ENCODE data around the gene KXD1.

KXD1 gene

GRCh38 chr19:18610556-18611326, 53.1 kb downstream of the KXD1 start:
- no peak overlapping the region for H3K27ac ChIP-seq
- no peak overlapping the region for H3K9ac ChIP-seq
- H3K79me2 ChIP-seq (ENCODE audit: insufficient read depth, low read depth) = no peaks in the 10 kb centered on the region
- no peaks in the 10 kb centered on the region for H4K20me1 ChIP-seq (ENCODE audit: insufficient read depth)
- H3K27me3 ChIP-seq (ENCODE audit: insufficient read depth, low read depth) = peaks cover 90% of the 10 kb centered on the region
- no peak overlapping the region for H3K4me3 ChIP-seq (IDR thresholded peaks at IDR 0.05; ENCODE audit: insufficient read depth, low read depth, low read length)
- TF ChIP-seq, protein P1, sequence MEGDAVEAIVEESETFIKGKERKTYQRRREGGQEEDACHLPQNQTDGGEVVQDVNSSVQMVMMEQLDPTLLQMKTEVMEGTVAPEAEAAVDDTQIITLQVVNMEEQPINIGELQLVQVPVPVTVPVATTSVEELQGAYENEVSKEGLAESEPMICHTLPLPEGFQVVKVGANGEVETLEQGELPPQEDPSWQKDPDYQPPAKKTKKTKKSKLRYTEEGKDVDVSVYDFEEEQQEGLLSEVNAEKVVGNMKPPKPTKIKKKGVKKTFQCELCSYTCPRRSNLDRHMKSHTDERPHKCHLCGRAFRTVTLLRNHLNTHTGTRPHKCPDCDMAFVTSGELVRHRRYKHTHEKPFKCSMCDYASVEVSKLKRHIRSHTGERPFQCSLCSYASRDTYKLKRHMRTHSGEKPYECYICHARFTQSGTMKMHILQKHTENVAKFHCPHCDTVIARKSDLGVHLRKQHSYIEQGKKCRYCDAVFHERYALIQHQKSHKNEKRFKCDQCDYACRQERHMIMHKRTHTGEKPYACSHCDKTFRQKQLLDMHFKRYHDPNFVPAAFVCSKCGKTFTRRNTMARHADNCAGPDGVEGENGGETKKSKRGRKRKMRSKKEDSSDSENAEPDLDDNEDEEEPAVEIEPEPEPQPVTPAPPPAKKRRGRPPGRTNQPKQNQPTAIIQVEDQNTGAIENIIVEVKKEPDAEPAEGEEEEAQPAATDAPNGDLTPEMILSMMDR (conservative IDR thresholded peaks at IDR 0.05; ENCODE audit: low read depth, low read length) = no peak
- H3K4me1 ChIP-seq (ENCODE audit: low read depth, poor library complexity, severe bottlenecking) = no peaks in the 10 kb centered on the region
- no peak overlapping the region for H3K4me2 ChIP-seq
- H3K36me3 ChIP-seq (ENCODE audit: insufficient read depth) = no peaks in the 10 kb centered on the region
- H2AFZ ChIP-seq (ENCODE audit: low read depth) = no peak overlapping the region

- no peak overlapping the region for H3K27ac ChIP-seq
- H3K4me1 ChIP-seq (ENCODE audit: low read depth, poor library complexity, severe bottlenecking) = no peaks in the 10 kb centered on the region
- no peaks in the 10 kb centered on the region for H3K36me3 ChIP-seq (ENCODE audit: insufficient read depth)
- no peak overlapping the region for H3K9ac ChIP-seq
- H3K27me3 ChIP-seq (ENCODE audit: insufficient read depth, low read depth) = peaks cover 90% of the 10 kb centered on the region
- TF ChIP-seq, protein P1 (conservative IDR thresholded peaks at IDR 0.05; ENCODE audit: low read depth, low read length) = no peak
- H4K20me1 ChIP-seq (ENCODE audit: insufficient read depth) = no peaks in the 10 kb centered on the region
- peak overlapping the region; percentile 63; the same call in 1 of the 2 replicates for H3K4me2 ChIP-seq
- H2AFZ ChIP-seq (ENCODE audit: low read depth) = no peak overlapping the region
- H3K79me2 ChIP-seq (ENCODE audit: insufficient read depth, low read depth) = no peaks in the 10 kb centered on the region
- no peak overlapping the region for H3K4me3 ChIP-seq (IDR thresholded peaks at IDR 0.05; ENCODE audit: insufficient read depth, low read depth, low read length)
Observed at GRCh38 chr19:18611327-18612050, 53.8 kb downstream of the KXD1 start.

GRCh38 chr19:18612051-18612771, 54.5 kb downstream of the KXD1 start:
- Histone ChIP-seq H4K20me1 (ENCODE audit: insufficient read depth) (no peaks in the 10 kb centered on the region), H3K4me3 (IDR thresholded peaks at IDR 0.05; ENCODE audit: insufficient read depth, low read depth, low read length) (no peak overlapping the region), H3K27me3 (ENCODE audit: insufficient read depth, low read depth) (peaks cover 94% of the 10 kb centered on the region), H2AFZ (ENCODE audit: low read depth) (peak overlapping the region; percentile 41; the same call in 1 of the 2 replicates), H3K4me2 (peak overlapping the region; percentile 63; the same call in 1 of the 2 replicates), H3K79me2 (ENCODE audit: insufficient read depth, low read depth) (no peaks in the 10 kb centered on the region), H3K27ac (no peak overlapping the region), H3K4me1 (ENCODE audit: low read depth, poor library complexity, severe bottlenecking) (no peaks in the 10 kb centered on the region), H3K9ac (no peak overlapping the region), H3K36me3 (ENCODE audit: insufficient read depth) (no peaks in the 10 kb centered on the region)
- TF ChIP-seq, protein P1 (conservative IDR thresholded peaks at IDR 0.05; ENCODE audit: low read depth, low read length) = no peak

GRCh38 chr19:18612772-18613588, 55.3 kb downstream of the KXD1 start, which contains the start of gene TMEM59L:
Gene TMEM59L (plus strand): TSS chr19:18612870. CDS start chr19:18612959, 89 bp downstream.
- Histone ChIP-seq H3K4me3 (IDR thresholded peaks at IDR 0.05; ENCODE audit: insufficient read depth, low read depth, low read length) (no peak within 1 kb of the TSS), H3K4me2 (peak within 1 kb of the TSS; percentile 63; the same call in 1 of the 2 replicates), H3K27ac (no peak within 1 kb of the TSS), H4K20me1 (ENCODE audit: insufficient read depth) (no peaks in the 10 kb centered on the region), H3K27me3 (ENCODE audit: insufficient read depth, low read depth) (peaks cover 93% of the 10 kb centered on the region), H3K4me1 (ENCODE audit: low read depth, poor library complexity, severe bottlenecking) (no peaks in the 10 kb centered on the region), H3K36me3 (ENCODE audit: insufficient read depth) (no peaks in the 10 kb centered on the region), H2AFZ (ENCODE audit: low read depth) (peak within 1 kb of the TSS; percentile 41), H3K79me2 (ENCODE audit: insufficient read depth, low read depth) (no peaks in the 10 kb centered on the region), H3K9ac (no peak within 1 kb of the TSS)
- TF ChIP-seq, protein P1 (conservative IDR thresholded peaks at IDR 0.05; ENCODE audit: low read depth, low read length) = no peak

Measured in KMS-11 (cell line).